ENCODE measurements around the gene ABCC1. TPM values are rescaled to one million over a fixed set of nuclear protein-coding genes. Genes with fewer than 3 reads are reported as not detected.

ABCC1 gene
- total and polyA plus RNA-seq, 2 of the 8 experiments (the other 6 are each of a cell fraction or from before 2014, with no cell fraction given), result 42.6 to 66.8 TPM

GRCh38 chr16:15955425-15955824, 6.0 kb downstream of the ABCC1 start:
- FAIRE-seq, result no peak
- Histone ChIP-seq H3K9me3 (ENCODE audit: insufficient read depth in 2 of 2, low read depth in 1 of 2, low read length in 1 of 2) (no peaks in the 10 kb centered on the region), H3K4me2 (ENCODE audit: insufficient read depth in 1 of 2, low read depth in 2 of 2, low read length in 2 of 2) (no peak overlapping the region), H3K79me1 (ENCODE audit: low read depth, low read length) (peaks cover 25% of the 10 kb centered on the region), H3K18ac (ENCODE audit: extremely low read depth, low read length) (no peak overlapping the region), H3K4me3 (ENCODE audit: extremely low read depth in 1 of 4, insufficient read depth in 2 of 4, low read depth in 3 of 4, low read length in 4 of 4) (no peak overlapping the region), H3K23ac (ENCODE audit: insufficient read length) (no peak overlapping the region), H3K36me3 (ENCODE audit: control insufficient read depth in 2 of 4, insufficient read depth in 4 of 4, low read length in 3 of 4) (no peaks in the 10 kb centered on the region), H3K9ac (replicated peaks in 1 of 4; ENCODE audit: extremely low read depth in 1 of 4, low read depth in 3 of 4, low read length in 3 of 4) (no peak overlapping the region), H3K4ac (replicated peaks; ENCODE audit: insufficient read length, low read depth, low read length) (no peak overlapping the region), H2BK20ac (ENCODE audit: low read length) (no peak overlapping the region), H3K14ac (ENCODE audit: insufficient read length) (no peak overlapping the region), H2AK5ac (ENCODE audit: low read depth, low read length) (no peak overlapping the region), H2BK15ac (ENCODE audit: low read length) (no peak overlapping the region), H3K23me2 (ENCODE audit: low read depth, low read length) (peaks cover 5% of the 10 kb centered on the region), H3K27ac (ENCODE audit: low read depth, low read length) (no peak overlapping the region), H2BK12ac (ENCODE audit: low read depth, low read length) (no peak overlapping the region), H2BK120ac (replicated peaks; ENCODE audit: low read depth, low read length) (no peak overlapping the region), H2AFZ (ENCODE audit: low read length) (no peak overlapping the region), H4K91ac (replicated peaks; ENCODE audit: insufficient read length, low read length) (no peak overlapping the region), H3K4me1 (replicated peaks in 1 of 4; ENCODE audit: control insufficient read depth in 3 of 4, insufficient read depth in 4 of 4, low read length in 3 of 4) (peaks cover 1 to 11% (median 7%) of the 10 kb centered on the region in 4 experiments; a peak in 4 of 7 replicates), H3K79me2 (ENCODE audit: control insufficient read depth in 1 of 2, insufficient read depth in 2 of 2, low read length in 2 of 2) (peaks cover 55 to 100% of the 10 kb centered on the region in 2 experiments), H4K20me1 (replicated peaks in 1 of 2; ENCODE audit: control insufficient read depth in 1 of 2, insufficient read depth in 2 of 2, low read length in 2 of 2) (peaks cover 6 to 34% of the 10 kb centered on the region in 2 experiments), H3K27me3 (replicated peaks in 1 of 4; ENCODE audit: control insufficient read depth in 3 of 4, extremely low read depth in 1 of 4, insufficient read depth in 3 of 4, low read length in 3 of 4) (no peaks in the 10 kb centered on the region), H2BK5ac (ENCODE audit: low read depth, low read length) (0 out of 2 replicates have a peak overlapping the region, but pooled peaks have one; percentile 16), H4K5ac (ENCODE audit: insufficient read length, low read depth, low read length) (no peak overlapping the region), H4K8ac (ENCODE audit: extremely low read depth, insufficient read depth, low read length) (no peak overlapping the region), H3K56ac (replicated peaks; ENCODE audit: insufficient read length, low read depth, low read length) (no peak overlapping the region)
- ChIA-PET CTCF (ENCODE audit: partially characterized antibody) (no interaction called here), POLR2A (ENCODE audit: partially characterized antibody) (no interaction called here)
- no peak for DNase-seq (ENCODE audit: low read depth in 1 of 2, low spot score in 2 of 2)
- TF ChIP-seq KDM1A (IDR thresholded peaks at IDR 0.05; ENCODE audit: borderline replicate concordance, low read length) (peak; percentile 82; the same call in 1 of the 2 replicates), POLR2AphosphoS5 (IDR thresholded peaks at IDR 0.05; ENCODE audit: low read depth, low read length) (no peak)
- WGBS, 2 experiments (ENCODE audit: extremely low coverage in 1 of 2, insufficient coverage in 1 of 2, insufficient read length in 1 of 2, insufficient replicate concordance in 2 of 2, low coverage in 1 of 2, low lambda C conversion rate in 2 of 2, missing lambda C conversion rate in 1 of 2), result 84% methylated on average over 4 of the region's 4 CpGs; no CpG with 5 or more reads in 1 of the 2 experiments
